GM19238 (cell line): Measurements from ENCODE around the gene RFX2.
"Not testable (repeated sequence)": the region's sequence is repeated elsewhere in the genome, so short reads cannot be mapped to it uniquely, and the experiment has no call there.

Experiments
- DNase-seq: peaks from one replicate; pipeline ENCODE4 v3.0.0; 2011; ENCODE audit warnings: low spot score; ENCODE audit not compliant: insufficient read length

Gene RFX2

GRCh38 chr19:5973376-5973775 is 136.9 kb downstream of the RFX2 start:
- no peak for DNase-seq

GRCh38 chr19:5972355-5972731 is 138.0 kb downstream of the RFX2 start:
- DNase-seq: no peak

GRCh38 chr19:5971714-5972354 is 138.5 kb downstream of the RFX2 start:
- DNase-seq: no peak

- no peak for DNase-seq
These were observed 140.8 kb downstream of the RFX2 start for GRCh38 chr19:5969476-5969875.

GRCh38 chr19:5968431-5969373 is 141.6 kb downstream of the RFX2 start:
- DNase-seq: no peak

- DNase-seq: peak; percentile 70
These were observed 142.3 kb downstream of the RFX2 start for GRCh38 chr19:5967994-5968430.

- no peak for DNase-seq
These were observed 142.7 kb downstream of the RFX2 start for GRCh38 chr19:5967571-5967970.

- DNase-seq: no peak
These were observed 143.4 kb downstream of the RFX2 start for GRCh38 chr19:5966941-5967340.

GRCh38 chr19:5966215-5966614 is 144.1 kb downstream of the RFX2 start:
- DNase-seq: no peak

GRCh38 chr19:5964816-5965565 is 145.3 kb downstream of the RFX2 start:
- no peak for DNase-seq

GRCh38 chr19:5963855-5964254 is 146.4 kb downstream of the RFX2 start:
- DNase-seq: no peak

GRCh38 chr19:5963259-5963658 is 147.0 kb downstream of the RFX2 start:
- not testable (repeated sequence) for DNase-seq

- peak; percentile 56 for DNase-seq
These were observed 148.0 kb downstream of the RFX2 start for GRCh38 chr19:5961969-5962945.

GRCh38 chr19:5961641-5961968 is 148.7 kb downstream of the RFX2 start:
- peak; percentile 56 for DNase-seq

GRCh38 chr19:5960005-5961001 is 150.0 kb downstream of the RFX2 start:
- DNase-seq: no peak

GRCh38 chr19:5959260-5960004 is 150.9 kb downstream of the RFX2 start:
- no peak for DNase-seq

GRCh38 chr19:5958851-5959122 is 151.5 kb downstream of the RFX2 start:
- DNase-seq: no peak

- DNase-seq: no peak
These were observed 152.0 kb downstream of the RFX2 start for GRCh38 chr19:5958074-5958850.
